IPS-18c (cell line): ENCODE measurements around the gene PROM1.

Experiments
- H3K4me3 ChIP-seq: 2 replicates; pipeline ENCODE4 v1.7.0; 2013; ENCODE audit warnings: low read depth, mild to moderate bottlenecking, low read length, moderate library complexity; ENCODE audit not compliant: insufficient read depth
- H3K9me3 ChIP-seq: one replicate; pipeline ENCODE4 v1.6.1; 2013; ENCODE audit warnings: mild to moderate bottlenecking, low read length, moderate library complexity; ENCODE audit not compliant: control insufficient read depth, insufficient read depth

Gene PROM1

DNA sequence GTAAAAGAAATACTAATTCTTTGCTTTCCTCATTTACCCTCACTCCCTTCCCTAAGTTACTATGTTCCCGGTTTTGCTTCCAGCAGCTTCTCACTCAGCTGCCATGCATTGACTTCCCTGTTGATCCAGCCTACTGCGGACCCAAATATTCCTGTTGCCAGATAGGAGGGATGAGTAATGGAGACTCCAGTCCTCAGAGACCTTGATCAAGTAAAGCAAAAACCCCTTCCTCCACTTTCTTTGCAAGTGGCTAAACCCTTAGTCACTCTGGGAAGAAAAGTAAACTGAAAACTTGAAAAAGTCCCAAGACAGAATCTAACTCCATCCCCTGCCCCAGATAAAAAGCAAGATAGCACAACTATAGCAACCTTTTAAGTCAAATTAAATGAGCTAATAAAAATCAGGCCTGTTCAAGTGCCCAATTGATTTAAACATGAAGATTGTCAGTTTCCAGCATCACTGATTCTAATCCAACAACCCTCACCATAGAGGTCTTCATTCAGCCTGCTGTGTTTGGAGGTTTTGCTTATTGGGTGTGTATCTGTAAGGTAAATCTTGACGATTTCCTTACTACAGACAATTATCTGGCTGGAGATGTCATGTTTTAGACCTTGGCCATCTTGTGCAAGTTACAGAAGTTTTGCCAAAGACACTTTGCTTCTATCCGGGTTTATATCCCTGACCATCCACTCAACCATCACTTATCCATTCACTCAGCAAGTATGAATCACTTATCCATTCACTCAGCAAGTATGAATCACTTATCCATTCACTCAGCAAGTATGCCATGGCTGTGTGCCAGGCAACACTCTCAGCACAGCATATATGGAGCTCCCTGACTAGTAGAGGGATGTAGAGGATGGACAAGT is 162.9 kb downstream of the PROM1 start:
- Histone ChIP-seq H3K4me3 (no peak overlapping the region), H3K9me3 (no peaks in the 10 kb centered on the region)

DNA sequence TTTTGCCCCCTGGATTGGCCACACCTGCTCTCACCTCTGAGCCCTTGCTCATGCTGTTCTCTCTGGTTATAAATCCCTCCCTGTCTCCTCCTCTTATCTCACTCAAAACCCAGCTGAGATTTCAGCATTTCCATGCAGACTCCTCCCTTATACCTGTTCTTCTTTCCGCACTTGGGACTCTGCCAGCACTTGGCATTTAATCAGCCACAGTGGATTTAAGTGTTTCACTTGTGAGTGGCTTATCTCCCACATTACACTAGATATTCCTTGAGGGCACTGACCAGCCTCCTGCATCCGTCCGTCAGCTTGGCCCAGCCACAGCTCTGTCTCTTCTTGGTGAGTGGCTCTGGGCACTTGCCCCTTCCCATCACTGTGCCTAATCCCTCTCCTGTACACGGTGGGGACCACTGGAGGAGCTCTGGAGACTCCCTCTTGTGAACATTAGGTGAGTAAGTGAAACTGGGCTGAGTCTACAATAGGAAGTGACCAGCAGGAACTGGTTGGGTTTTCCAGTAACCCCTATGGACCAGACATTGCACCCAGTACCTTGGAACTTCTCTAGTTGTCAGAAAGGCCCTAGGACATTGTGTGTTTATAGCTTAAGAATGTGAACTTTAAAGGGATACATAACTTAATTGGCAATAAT is 165.2 kb downstream of the PROM1 start:
- Histone ChIP-seq H3K9me3 (no peaks in the 10 kb centered on the region), H3K4me3 (no peak overlapping the region)
